ENCODE data around the gene MPC2. TPM values are rescaled to one million over a fixed set of nuclear protein-coding genes. Genes with fewer than 3 reads are reported as not detected.

The MPC2 gene
- total RNA-seq, 1 donor from 2014 or later: 62.3 TPM

Other genes with a start within 250 kb of the MPC2 start
- 43.0 and 66.8 TPM in 2 replicates for gene MPZL1, start 215.1 kb downstream of the MPC2 start, total RNA-seq
- not detected in 2 replicates for gene ADCY10, start 22.9 kb downstream of the MPC2 start, total RNA-seq
- 35.5 and 37.5 TPM in 2 replicates for gene DCAF6, start 389 bp downstream of the MPC2 start, total RNA-seq
- 9.6 and 11.4 TPM in 2 replicates for gene GPR161, start 199.9 kb upstream of the MPC2 start, total RNA-seq
- gene TIPRL, start 241.9 kb upstream of the MPC2 start, total RNA-seq: 23.8 and 27.5 TPM in 2 replicates